OCI-LY1 (cell line): ENCODE data around the gene CCHCR1.

Experiments used
- H2AFZ ChIP-seq: fragments of 200-600 bp; sonication (generic), shearing (Covaris generic); 2 replicates; pipeline ENCODE4 v1.6.0; 2014; ENCODE audit warnings: antibody characterized with exemption, mild to moderate bottlenecking, low read length
- H3F3A ChIP-seq: fragments of 200-600 bp; sonication (generic), shearing (Covaris generic); 2 replicates; pipeline ENCODE4 v1.6.0; 2014; ENCODE audit warnings: mild to moderate bottlenecking, antibody characterized with exemption, low read length, moderate library complexity; ENCODE audit not compliant: insufficient read depth
- H3K27ac ChIP-seq: fragments of 200-600 bp; sonication (generic); 2 replicates; pipeline ENCODE4 v1.5.1; 2014; ENCODE audit warnings: low read length, mixed run types, mild to moderate bottlenecking, low read depth; ENCODE audit not compliant: poor library complexity, severe bottlenecking
- H3K27me3 ChIP-seq: fragments of 200-600 bp; sonication (generic); 2 replicates; pipeline ENCODE4 v1.6.0; 2014; ENCODE audit warnings: antibody characterized with exemption, mild to moderate bottlenecking, low read length, moderate library complexity; ENCODE audit not compliant: insufficient read depth
- H3K36me3 ChIP-seq: fragments of 200-600 bp; sonication (generic); 2 replicates; pipeline ENCODE4 v1.6.1; 2014; ENCODE audit warnings: mild to moderate bottlenecking, antibody characterized with exemption, low read length, moderate library complexity, mixed read lengths; ENCODE audit not compliant: insufficient read depth
- H3K4me1 ChIP-seq: fragments of 200-600 bp; sonication (generic); 2 replicates; pipeline ENCODE4 v1.5.1; 2014; ENCODE audit warnings: mild to moderate bottlenecking, low read length, moderate library complexity; ENCODE audit not compliant: insufficient read depth, severe bottlenecking
- H3K4me2 ChIP-seq: fragments of 200-600 bp; sonication (generic), shearing (Covaris generic); 2 replicates; pipeline ENCODE4 v1.6.1; 2014; ENCODE audit warnings: low read length
- H3K4me3 ChIP-seq: fragments of 200-600 bp; sonication (generic); 2 replicates; pipeline ENCODE4 v1.5.1; 2014; ENCODE audit warnings: low read length, low read depth, mild to moderate bottlenecking, mixed read lengths; ENCODE audit not compliant: poor library complexity, severe bottlenecking
- H3K79me2 ChIP-seq: fragments of 200-600 bp; shearing (Covaris generic); 2 replicates; pipeline ENCODE4 v1.6.1; 2016; ENCODE audit warnings: mixed run types, low read length, mixed read lengths; ENCODE audit not compliant: insufficient read depth
- H3K9ac ChIP-seq: fragments of 200-600 bp; sonication (generic), shearing (Covaris generic); 2 replicates; pipeline ENCODE4 v1.6.1; 2014; ENCODE audit warnings: mild to moderate bottlenecking, low read length, mixed read lengths
- H3K9me2 ChIP-seq: fragments of 200-600 bp; sonication (generic), shearing (Covaris generic); 2 replicates; pipeline ENCODE4 v1.6.1; 2014; ENCODE audit warnings: low read depth, mild to moderate bottlenecking, low read length, mixed read lengths
- H3K9me3 ChIP-seq: fragments of 200-600 bp; shearing (Covaris generic); 2 replicates; pipeline ENCODE4 v1.6.1; 2014; ENCODE audit warnings: low read length, mixed read lengths
- H4K20me1 ChIP-seq: fragments of 200-600 bp; sonication (generic), shearing (Covaris generic); 2 replicates; pipeline ENCODE4 v1.6.0; 2016; ENCODE audit warnings: mild to moderate bottlenecking, low read length; ENCODE audit not compliant: insufficient read depth
- CTCF ChIP-seq: fragments of 200-600 bp; sonication (generic), shearing (Covaris generic); IDR thresholded peaks from 2 replicates; pipeline ENCODE4 v1.5.1; 2017; ENCODE audit warnings: mild to moderate bottlenecking, antibody characterized with exemption, low read length, moderate library complexity, mixed read lengths
- EZH2 ChIP-seq: fragments of 200-600 bp; sonication (generic), shearing (Covaris generic); IDR thresholded peaks from 2 replicates; pipeline ENCODE4 v1.8.0; 2017; ENCODE audit warnings: borderline replicate concordance, mixed run types, mild to moderate bottlenecking, antibody characterized with exemption, low read length, moderate library complexity, mixed read lengths

CCHCR1 gene

GRCh38 chr6:31145386-31145785, 12.2 kb downstream of the CCHCR1 start:
- Histone ChIP-seq H3K36me3 (peaks cover 37% of the 10 kb centered on the region), H3K9ac (no peak overlapping the region)

GRCh38 chr6:31144970-31145340, 12.6 kb downstream of the CCHCR1 start:
- Histone ChIP-seq H3K27ac (no peak overlapping the region), H3K4me2 (no peak overlapping the region), H2AFZ (no peak overlapping the region), H3K79me2 (no peaks in the 10 kb centered on the region), H3K36me3 (peaks cover 35% of the 10 kb centered on the region), H3K27me3 (no peaks in the 10 kb centered on the region), H4K20me1 (no peaks in the 10 kb centered on the region), H3K9ac (no peak overlapping the region), H3F3A (no peaks in the 10 kb centered on the region), H3K9me3 (no peaks in the 10 kb centered on the region), H3K4me3 (no peak overlapping the region), H3K9me2 (no peaks in the 10 kb centered on the region), H3K4me1 (no peaks in the 10 kb centered on the region)
- TF ChIP-seq EZH2 (no peak), CTCF (no peak)

More at GRCh38 chr6:31145386-31145785, 12.2 kb downstream of the CCHCR1 start:
- Histone ChIP-seq H4K20me1 (no peaks in the 10 kb centered on the region), H3K79me2 (no peaks in the 10 kb centered on the region), H3K9me2 (no peaks in the 10 kb centered on the region), H3K4me1 (no peaks in the 10 kb centered on the region), H2AFZ (no peak overlapping the region), H3K27ac (no peak overlapping the region), H3F3A (no peaks in the 10 kb centered on the region), H3K9me3 (no peaks in the 10 kb centered on the region), H3K27me3 (no peaks in the 10 kb centered on the region), H3K4me2 (no peak overlapping the region), H3K4me3 (no peak overlapping the region)
- no peak for TF ChIP-seq CTCF

- H3K4me3 ChIP-seq = no peak overlapping the region
- no peaks in the 10 kb centered on the region for H3K4me1 ChIP-seq
- no peak overlapping the region for H3K4me2 ChIP-seq
- H3K9ac ChIP-seq = no peak overlapping the region
- no peaks in the 10 kb centered on the region for H3K9me3 ChIP-seq
- no peaks in the 10 kb centered on the region for H3K27me3 ChIP-seq
- no peak overlapping the region for H2AFZ ChIP-seq
- no peak overlapping the region for H3K27ac ChIP-seq
- H3K79me2 ChIP-seq = no peaks in the 10 kb centered on the region
- H3K36me3 ChIP-seq = peaks cover 33% of the 10 kb centered on the region
- no peak for TF ChIP-seq CTCF
- TF ChIP-seq EZH2 = no peak
- no peaks in the 10 kb centered on the region for H4K20me1 ChIP-seq
- H3K9me2 ChIP-seq = no peaks in the 10 kb centered on the region
- H3F3A ChIP-seq = no peaks in the 10 kb centered on the region
Observed at GRCh38 chr6:31144296-31144969, 13.2 kb downstream of the CCHCR1 start.
